Measurements from ENCODE around the gene ETV5. TPM values are rescaled to one million over a fixed set of nuclear protein-coding genes. Genes with fewer than 3 reads are reported as not detected.

Gene ETV5
- total RNA-seq, 1 donor from 2014 or later = 0.89 TPM

- no peak for ATAC-seq (ENCODE audit: low read depth)
- no peak for DNase-seq
- ChIA-PET POLR2A (no interaction called here), CTCF (no interaction called here)
- Mint-ChIP-seq H3K9me3 (peaks cover 3% of the 10 kb centered on the region), H3K4me3 (no peak overlapping the region), H3K4me1 (no peaks in the 10 kb centered on the region), H3K27ac (no peak overlapping the region), H3K27me3 (no peaks in the 10 kb centered on the region), H3K36me3 (ENCODE audit: low read depth) (no peaks in the 10 kb centered on the region)
- intact Hi-C loops (cut with micrococcal nuclease) = no loop called here
- no peak for TF ChIP-seq CTCF (IDR thresholded peaks at IDR 0.05)
Measured at GRCh38 chr3:186075489-186075888, 33.4 kb downstream of the ETV5 start.

- Mint-ChIP-seq H3K27me3 (no peaks in the 10 kb centered on the region), H3K4me3 (no peak overlapping the region), H3K27ac (no peak overlapping the region), H3K9me3 (peaks cover 3% of the 10 kb centered on the region), H3K4me1 (no peaks in the 10 kb centered on the region), H3K36me3 (ENCODE audit: low read depth) (no peaks in the 10 kb centered on the region)
- POLR2A ChIA-PET = no interaction called here
- no peak for DNase-seq
- CTCF ChIA-PET = no interaction called here
- no peak for ATAC-seq (ENCODE audit: low read depth)
- intact Hi-C loops (cut with micrococcal nuclease) = no loop called here
- TF ChIP-seq CTCF (IDR thresholded peaks at IDR 0.05) = no peak
Measured at GRCh38 chr3:186073641-186074040, 35.2 kb downstream of the ETV5 start.

- POLR2A ChIA-PET = no interaction called here
- intact Hi-C loops (cut with micrococcal nuclease) = no loop called here
- H3K9me3 Mint-ChIP-seq = peaks cover 3% of the 10 kb centered on the region
- H3K4me3 Mint-ChIP-seq = no peak overlapping the region
- peaks cover 10% of the 10 kb centered on the region for H3K4me1 Mint-ChIP-seq
- no peaks in the 10 kb centered on the region for H3K27me3 Mint-ChIP-seq
- no peaks in the 10 kb centered on the region for H3K36me3 Mint-ChIP-seq (ENCODE audit: low read depth)
- CTCF ChIA-PET = no interaction called here
- DNase-seq = no peak
- no peak for TF ChIP-seq CTCF (IDR thresholded peaks at IDR 0.05)
- no peak overlapping the region for H3K27ac Mint-ChIP-seq
- no peak for ATAC-seq (ENCODE audit: low read depth)
Measured at GRCh38 chr3:186070996-186071395, 37.9 kb downstream of the ETV5 start.

- peaks cover 10% of the 10 kb centered on the region for H3K4me1 Mint-ChIP-seq
- POLR2A ChIA-PET = no interaction called here
- CTCF ChIA-PET = no interaction called here
- H3K27me3 Mint-ChIP-seq = no peaks in the 10 kb centered on the region
- no peak for TF ChIP-seq CTCF (IDR thresholded peaks at IDR 0.05)
- ATAC-seq (ENCODE audit: low read depth) = no peak
- no peak overlapping the region for H3K27ac Mint-ChIP-seq
- no peaks in the 10 kb centered on the region for H3K36me3 Mint-ChIP-seq (ENCODE audit: low read depth)
- no peak overlapping the region for H3K4me3 Mint-ChIP-seq
- no peak for DNase-seq
- intact Hi-C loops (cut with micrococcal nuclease) = no loop called here
- H3K9me3 Mint-ChIP-seq = peaks cover 3% of the 10 kb centered on the region
Measured at GRCh38 chr3:186070550-186070949, 38.3 kb downstream of the ETV5 start.

- Mint-ChIP-seq H3K36me3 (ENCODE audit: low read depth) (no peaks in the 10 kb centered on the region), H3K9me3 (peaks cover 3% of the 10 kb centered on the region), H3K27me3 (no peaks in the 10 kb centered on the region), H3K4me3 (no peak overlapping the region), H3K27ac (no peak overlapping the region), H3K4me1 (peaks cover 10% of the 10 kb centered on the region)
- TF ChIP-seq CTCF (IDR thresholded peaks at IDR 0.05) = no peak
- CTCF ChIA-PET = no interaction called here
- no peak for ATAC-seq (ENCODE audit: low read depth)
- intact Hi-C loops (cut with micrococcal nuclease) = no loop called here
- DNase-seq = no peak
- POLR2A ChIA-PET = no interaction called here
Measured at GRCh38 chr3:186070133-186070532, 38.8 kb downstream of the ETV5 start.
